DND-41 (cell line): Measurements from ENCODE around the gene KLRF2.

Experiments used
- ATAC-seq: fragments of 200-7000 bp; cut with Tn5 transposase; 3 replicates; pipeline ENCODE4 v1.9.1; 2021; ENCODE audit warnings: low read depth; ENCODE audit not compliant: insufficient read depth
- DNase-seq: peaks from one replicate; pipeline ENCODE4 v3.0.0-alpha.2; 2020
- H2AFZ ChIP-seq: 2 replicates; pipeline ENCODE4 v1.6.0; 2012; ENCODE audit warnings: low read depth, low read length
- H3K27ac ChIP-seq: 2 replicates; pipeline ENCODE4 v1.5.1; 2012; ENCODE audit warnings: low read length, inconsistent platforms
- H3K27me3 ChIP-seq: fragments of 200-600 bp; sonication (generic); 2 replicates; pipeline ENCODE4 v1.6.0; 2012; ENCODE audit warnings: low read length, mild to moderate bottlenecking, inconsistent platforms; ENCODE audit not compliant: insufficient read depth, poor library complexity
- H3K36me3 ChIP-seq: 2 replicates; pipeline ENCODE4 v1.5.1; 2012; ENCODE audit warnings: low read length, inconsistent platforms; ENCODE audit not compliant: insufficient read depth
- H3K4me1 ChIP-seq: 2 replicates; pipeline ENCODE4 v1.5.1; 2012; ENCODE audit warnings: mild to moderate bottlenecking, low read length; ENCODE audit not compliant: insufficient read depth
- H3K4me2 ChIP-seq: 2 replicates; pipeline ENCODE4 v1.6.0; 2012; ENCODE audit warnings: mild to moderate bottlenecking, moderate library complexity, low read length, inconsistent platforms; ENCODE audit not compliant: insufficient read depth
- H3K4me3 ChIP-seq, 2 experiments: fragments of 200-600 bp in 1 of 2; shearing (Covaris generic) in 1 of 2; 2 replicates each; pipeline ENCODE4 v1.5.1; 2012 to 2016; ENCODE audit warnings: inconsistent platforms in 2 of 2, low read length in 2 of 2, mild to moderate bottlenecking in 2 of 2, low read depth in 1 of 2, moderate library complexity in 1 of 2
- H3K79me2 ChIP-seq: 2 replicates; pipeline ENCODE4 v1.6.0; 2012; ENCODE audit warnings: low read length, inconsistent platforms; ENCODE audit not compliant: insufficient read depth
- H3K9ac ChIP-seq: 2 replicates; pipeline ENCODE4 v1.6.0; 2012; ENCODE audit warnings: low read depth, mild to moderate bottlenecking, inconsistent platforms, low read length, moderate library complexity
- H3K9me3 ChIP-seq: 2 replicates; pipeline ENCODE4 v1.5.1; 2012; ENCODE audit warnings: low read length, moderate library complexity, mild to moderate bottlenecking, inconsistent platforms; ENCODE audit not compliant: insufficient read depth, severe bottlenecking
- H4K20me1 ChIP-seq: 2 replicates; pipeline ENCODE4 v1.6.0; 2012; ENCODE audit warnings: low read length; ENCODE audit not compliant: insufficient read depth
- CTCF ChIP-seq: IDR thresholded peaks from 2 replicates; pipeline ENCODE4 v1.5.1; 2012; ENCODE audit warnings: borderline replicate concordance, low read length, moderate library complexity, mild to moderate bottlenecking; ENCODE audit not compliant: poor library complexity, severe bottlenecking; ENCODE audit errors: extremely low read depth
- EZH2 ChIP-seq: IDR thresholded peaks from 3 replicates; pipeline ENCODE4 v1.6.1; 2012; ENCODE audit warnings: borderline replicate concordance, low read depth, mild to moderate bottlenecking, moderate library complexity, low read length, inconsistent platforms; ENCODE audit not compliant: severe bottlenecking

The KLRF2 gene

GRCh38 chr12:9897535-9897934 is 16.2 kb downstream of the KLRF2 start:
- Histone ChIP-seq H3K36me3 (no peaks in the 10 kb centered on the region), H3K9ac (no peak overlapping the region), H3K4me3 (no peak overlapping the region), H2AFZ (no peak overlapping the region), H3K4me1 (no peaks in the 10 kb centered on the region), H3K27me3 (no peaks in the 10 kb centered on the region), H3K79me2 (no peaks in the 10 kb centered on the region), H3K27ac (no peak overlapping the region), H4K20me1 (no peaks in the 10 kb centered on the region), H3K4me2 (no peak overlapping the region), H3K9me3 (peaks cover 3% of the 10 kb centered on the region)
- ATAC-seq (no peak), DNase-seq (no peak)
- TF ChIP-seq EZH2, result no peak
- TF ChIP-seq CTCF, result no peak

GRCh38 chr12:9899209-9899608 is 17.9 kb downstream of the KLRF2 start:
- H3K4me1 ChIP-seq, result no peaks in the 10 kb centered on the region
- no peaks in the 10 kb centered on the region for H4K20me1 ChIP-seq
- DNase-seq, result no peak
- H3K4me3 ChIP-seq, result no peak overlapping the region
- TF ChIP-seq CTCF (no peak), EZH2 (no peak)
- H3K9me3 ChIP-seq, result peaks cover 7% of the 10 kb centered on the region
- H3K27me3 ChIP-seq, result no peaks in the 10 kb centered on the region
- no peak overlapping the region for H3K27ac ChIP-seq
- no peak for ATAC-seq
- no peak overlapping the region for H3K9ac ChIP-seq
- H3K79me2 ChIP-seq, result no peaks in the 10 kb centered on the region
- no peak overlapping the region for H2AFZ ChIP-seq
- no peaks in the 10 kb centered on the region for H3K36me3 ChIP-seq
- no peak overlapping the region for H3K4me2 ChIP-seq

GRCh38 chr12:9900930-9901329 is 19.6 kb downstream of the KLRF2 start:
- DNase-seq (no peak), ATAC-seq (no peak)
- TF ChIP-seq EZH2 (no peak), CTCF (no peak)
- Histone ChIP-seq H3K4me3 (no peak overlapping the region), H2AFZ (no peak overlapping the region), H3K27me3 (no peaks in the 10 kb centered on the region), H3K9me3 (peaks cover 7% of the 10 kb centered on the region), H3K4me2 (no peak overlapping the region), H3K79me2 (no peaks in the 10 kb centered on the region), H3K27ac (no peak overlapping the region), H4K20me1 (no peaks in the 10 kb centered on the region), H3K4me1 (no peaks in the 10 kb centered on the region), H3K9ac (no peak overlapping the region), H3K36me3 (no peaks in the 10 kb centered on the region)
